ENCODE data around the gene TRIM14.

Gene TRIM14

GRCh38 chr9:98144631-98145030 lies 25.6 kb upstream of the TRIM14 start:
- no peak for DNase-seq (ENCODE audit: extremely low spot score)
- POLR2A ChIA-PET = no interaction called here
- CTCF ChIA-PET = no interaction called here
- TF ChIP-seq, protein P1, sequence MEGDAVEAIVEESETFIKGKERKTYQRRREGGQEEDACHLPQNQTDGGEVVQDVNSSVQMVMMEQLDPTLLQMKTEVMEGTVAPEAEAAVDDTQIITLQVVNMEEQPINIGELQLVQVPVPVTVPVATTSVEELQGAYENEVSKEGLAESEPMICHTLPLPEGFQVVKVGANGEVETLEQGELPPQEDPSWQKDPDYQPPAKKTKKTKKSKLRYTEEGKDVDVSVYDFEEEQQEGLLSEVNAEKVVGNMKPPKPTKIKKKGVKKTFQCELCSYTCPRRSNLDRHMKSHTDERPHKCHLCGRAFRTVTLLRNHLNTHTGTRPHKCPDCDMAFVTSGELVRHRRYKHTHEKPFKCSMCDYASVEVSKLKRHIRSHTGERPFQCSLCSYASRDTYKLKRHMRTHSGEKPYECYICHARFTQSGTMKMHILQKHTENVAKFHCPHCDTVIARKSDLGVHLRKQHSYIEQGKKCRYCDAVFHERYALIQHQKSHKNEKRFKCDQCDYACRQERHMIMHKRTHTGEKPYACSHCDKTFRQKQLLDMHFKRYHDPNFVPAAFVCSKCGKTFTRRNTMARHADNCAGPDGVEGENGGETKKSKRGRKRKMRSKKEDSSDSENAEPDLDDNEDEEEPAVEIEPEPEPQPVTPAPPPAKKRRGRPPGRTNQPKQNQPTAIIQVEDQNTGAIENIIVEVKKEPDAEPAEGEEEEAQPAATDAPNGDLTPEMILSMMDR (IDR thresholded peaks at IDR 0.05; ENCODE audit: control extremely low read depth, extremely low read depth, low read depth, missing control alignments) = no peak

- ChIA-PET POLR2A (no interaction called here), CTCF (interaction anchor here (0.9 kb wide), 1 partner anchor 221 kb away, joined by 4 read pairs; no protein-coding TSS in a partner anchor)
- TF ChIP-seq, protein P1 (IDR thresholded peaks at IDR 0.05; ENCODE audit: control extremely low read depth, extremely low read depth, low read depth, missing control alignments) = no peak
- DNase-seq (ENCODE audit: extremely low spot score) = no peak
Observed at GRCh38 chr9:98144076-98144475, 25.1 kb upstream of the TRIM14 start.

GRCh38 chr9:98142925-98143481 lies 24.0 kb upstream of the TRIM14 start:
- TF ChIP-seq, protein P1 (IDR thresholded peaks at IDR 0.05; ENCODE audit: control extremely low read depth, extremely low read depth, low read depth, missing control alignments) = no peak
- CTCF ChIA-PET = interaction anchor here (0.8 to 0.9 kb wide), 3 partner anchors 24 to 220 kb away, joined by 3 to 4 read pairs (median 4); partner anchors contain the start of gene TRIM14
- no peak for DNase-seq (ENCODE audit: extremely low spot score)
- POLR2A ChIA-PET = no interaction called here

DNA sequence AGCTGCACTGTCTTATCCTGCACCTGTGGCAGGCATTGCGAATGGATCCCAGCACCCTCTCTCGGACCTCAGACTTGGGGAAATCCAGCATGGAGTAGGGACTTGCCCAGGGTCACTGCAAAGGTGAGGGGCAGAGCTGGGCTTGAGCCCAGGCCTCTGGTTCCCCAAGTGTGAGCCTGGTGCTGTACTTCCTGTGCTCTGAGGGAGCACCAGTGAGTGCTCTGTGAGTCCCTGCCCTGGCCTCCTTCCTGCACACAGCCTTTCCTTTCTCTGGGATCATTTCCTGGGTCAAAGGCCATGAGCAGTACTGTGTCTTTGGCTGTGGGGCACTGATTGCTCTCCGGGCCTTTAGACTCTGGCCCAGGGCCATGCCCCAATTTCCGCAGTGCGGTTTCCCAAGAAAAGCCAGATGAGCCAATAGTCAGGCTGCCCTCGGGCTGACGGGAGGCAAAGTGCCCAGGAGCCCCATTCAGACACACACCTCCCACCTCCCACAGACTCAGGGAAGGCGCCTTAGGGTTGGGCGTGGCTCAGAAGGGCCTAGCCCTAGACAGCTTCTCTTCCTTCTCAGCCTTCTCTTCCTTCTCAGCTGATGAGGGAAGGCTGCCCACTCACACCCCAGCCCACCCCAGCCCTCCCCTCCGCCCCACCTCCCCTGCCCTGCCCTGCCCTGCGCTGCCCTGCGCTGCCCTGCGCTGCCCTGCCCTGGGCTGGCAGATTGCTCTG lies 23.3 kb upstream of the TRIM14 start:
- CTCF ChIA-PET = no interaction called here
- POLR2A ChIA-PET = interaction anchor here (0.6 kb wide), 1 partner anchor 122 kb away, joined by 5 read pairs; no protein-coding TSS in a partner anchor
- DNase-seq (ENCODE audit: extremely low spot score) = peak; percentile 42
- TF ChIP-seq, protein P1 (IDR thresholded peaks at IDR 0.05; ENCODE audit: control extremely low read depth, extremely low read depth, low read depth, missing control alignments) = no peak

DNA sequence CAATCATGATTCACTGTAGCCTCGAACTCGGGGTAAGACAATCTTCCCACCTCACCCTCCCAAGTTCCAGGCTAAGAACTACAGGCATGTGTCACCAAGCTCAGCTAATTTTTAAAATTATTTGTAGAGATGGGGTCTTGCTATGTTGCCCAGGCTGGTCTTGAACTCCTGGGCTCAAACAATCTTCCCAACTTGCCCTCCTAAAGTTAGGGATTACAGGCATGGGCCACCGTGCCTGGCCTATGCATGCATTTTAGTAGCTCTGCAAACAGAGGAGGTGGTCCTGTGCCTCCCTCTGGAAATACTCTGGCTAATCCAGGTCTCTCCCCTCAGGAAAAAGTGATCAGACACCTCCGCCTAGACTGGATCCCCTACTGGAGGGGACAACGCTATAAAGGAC lies 21.5 kb upstream of the TRIM14 start:
- TF ChIP-seq, protein P1 (IDR thresholded peaks at IDR 0.05; ENCODE audit: control extremely low read depth, extremely low read depth, low read depth, missing control alignments) = no peak
- DNase-seq (ENCODE audit: extremely low spot score) = no peak
- ChIA-PET CTCF (interaction anchor here (1.6 kb wide), 1 partner anchor 19 kb away, joined by 5 read pairs; no protein-coding TSS in a partner anchor), POLR2A (no interaction called here)

DNA sequence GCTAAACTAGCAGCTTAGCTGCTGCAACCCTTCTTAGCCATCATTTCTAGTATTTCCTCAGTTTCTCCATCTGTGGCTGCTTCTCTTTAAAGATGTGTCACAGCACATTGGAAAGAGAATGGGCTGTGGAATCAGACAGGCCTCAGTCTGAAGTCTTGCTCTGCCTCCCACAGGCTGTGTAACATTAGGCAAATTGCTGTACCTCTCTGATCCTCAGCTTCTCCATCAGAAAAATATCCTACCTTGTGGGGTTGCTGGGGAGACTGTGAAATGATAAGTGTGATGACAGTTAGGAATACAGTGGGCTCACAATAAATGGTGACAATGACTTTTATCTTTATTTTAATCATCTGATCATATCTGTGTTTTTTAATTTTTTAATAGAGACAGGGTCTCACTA lies 17.5 kb upstream of the TRIM14 start:
- ChIA-PET CTCF (interaction anchor here (1.1 to 1.2 kb wide), 2 partner anchors 12 to 55 kb away, joined by 3 read pairs; partner anchors contain the start of gene CORO2A), POLR2A (no interaction called here)
- TF ChIP-seq, protein P1 (IDR thresholded peaks at IDR 0.05; ENCODE audit: control extremely low read depth, extremely low read depth, low read depth, missing control alignments) = no peak
- DNase-seq (ENCODE audit: extremely low spot score) = no peak
